Omental fat pad (tissue), 4 donors: ENCODE measurements around the gene TEX261. TPM values are rescaled to one million over a fixed set of nuclear protein-coding genes. Genes with fewer than 3 reads are reported as not detected.

ENCODE experiments used
- ATAC-seq: fragments of 150-250 bp; one replicate; pipeline ENCODE4 v1.9.1; 2016; ENCODE audit warnings: mild to moderate bottlenecking, moderate library complexity; ENCODE audit not compliant: low FRiP score
- DNase-seq: peaks from one replicate; pipeline ENCODE4 v3.0.0-alpha.2; 2019; ENCODE audit warnings: low spot score
- CTCF ChIP-seq, 3 donors: fragments of 450-650 bp; IDR thresholded peaks; one replicate each; pipeline ENCODE4 v1.5.1; 2016 to 2017; ENCODE audit warnings: antibody characterized with exemption in 3 of 3, mild to moderate bottlenecking in 3 of 3, moderate library complexity in 2 of 3
- total RNA-seq, 4 donors: library from RNA; depleted of rRNA; stranded (reverse); fragments of >200 nt; gene quantifications; one replicate each; pipeline ENCODE4 v1.1.0, GENCODE V29; 2016

Gene TEX261
- total RNA-seq, 4 donors from 2014 or later = 33.6 to 63.0 (median 41.1) TPM

- no peak for ATAC-seq
These were observed 33.6 kb downstream of the TEX261 start for GRCh38 chr2:70960833-70961647.

GRCh38 chr2:70959851-70960832 is 34.5 kb downstream of the TEX261 start:
- DNase-seq (no peak), ATAC-seq (no peak)
- no peak for TF ChIP-seq CTCF (IDR thresholded peaks at IDR 0.05)

More at GRCh38 chr2:70960833-70961647, 33.6 kb downstream of the TEX261 start:
- no peak for TF ChIP-seq CTCF (IDR thresholded peaks at IDR 0.05)
- no peak for DNase-seq

DNA sequence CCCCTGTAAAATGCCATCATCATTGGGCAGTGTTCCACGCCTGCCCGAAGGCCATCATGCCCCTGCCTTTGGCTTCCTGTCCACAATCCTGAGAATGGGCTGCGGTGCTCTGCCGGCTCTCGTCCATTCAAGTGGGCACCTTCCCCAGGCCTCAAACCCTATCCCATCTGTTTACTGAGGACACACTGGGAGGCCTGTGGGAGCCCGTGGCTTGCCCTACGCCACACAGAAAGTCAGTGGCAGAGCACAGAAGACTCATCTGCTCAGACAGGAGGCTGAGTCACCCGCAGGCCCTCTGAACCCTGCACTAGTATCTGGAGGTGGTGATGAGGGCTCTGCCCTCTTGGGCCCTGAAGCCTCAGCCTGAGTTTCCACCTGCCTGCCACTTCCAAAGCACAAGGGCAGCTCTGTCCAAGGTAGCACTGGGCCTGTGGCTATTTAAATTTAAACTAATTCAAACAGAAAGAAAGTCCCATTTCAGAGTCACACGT is 35.4 kb downstream of the TEX261 start:
- no peak for TF ChIP-seq CTCF (IDR thresholded peaks at IDR 0.05)
- no peak for ATAC-seq
- DNase-seq = no peak

GRCh38 chr2:70958759-70959158 is 35.9 kb downstream of the TEX261 start:
- TF ChIP-seq CTCF (IDR thresholded peaks at IDR 0.05) = no peak
- ATAC-seq (no peak), DNase-seq (no peak)

- no peak for TF ChIP-seq CTCF (IDR thresholded peaks at IDR 0.05)
- DNase-seq (no peak), ATAC-seq (no peak)
These were observed 36.9 kb downstream of the TEX261 start for GRCh38 chr2:70957798-70958197.

GRCh38 chr2:70956141-70956540 is 38.5 kb downstream of the TEX261 start:
- DNase-seq = no peak
- ATAC-seq = no peak
- TF ChIP-seq CTCF (IDR thresholded peaks at IDR 0.05) = no peak
